ENCODE data around the gene TP53TG3D.
"Not testable (repeated sequence)": the region's sequence is repeated elsewhere in the genome, so short reads cannot be mapped to it uniquely, and the experiment has no call there.

Gene TP53TG3D

DNA sequence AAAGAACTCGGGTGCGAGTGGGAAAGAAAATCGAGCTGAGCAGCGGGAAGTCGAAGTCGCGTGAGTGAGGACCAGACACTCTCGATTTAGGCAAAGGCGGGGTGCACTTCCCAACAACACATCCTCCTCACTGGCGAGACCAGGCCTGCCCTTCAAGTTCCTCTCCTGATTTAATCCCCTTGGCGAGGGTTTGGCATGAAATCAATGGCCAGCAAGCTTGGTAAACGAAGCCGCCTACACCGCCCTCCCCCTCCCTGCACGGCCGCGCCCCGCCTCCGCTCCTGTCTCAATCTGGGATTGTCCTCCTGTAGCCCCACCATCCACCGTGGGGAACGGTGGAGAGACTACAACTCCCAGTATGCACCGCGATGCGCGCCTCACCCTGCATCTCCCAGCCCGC, at the start of gene TP53TG3D:
TSS of gene TP53TG3D (plus strand) at position 301 of the 400 bp plus-strand sequence. CDS start at position 369, 68 bp downstream.
- not testable (repeated sequence) for H3K4me3 ChIP-seq (ENCODE audit: low read depth, low read length); DNase-seq (ENCODE audit: low read depth)

GRCh38 chr16:32253507-32253906, 421 bp downstream of the TP53TG3D start:
- DNase-seq (ENCODE audit: low read depth); H3K4me3 ChIP-seq (ENCODE audit: low read depth, low read length): not testable (repeated sequence)

GRCh38 chr16:32261526-32261925, 8.4 kb downstream of the TP53TG3D start:
- not testable (repeated sequence) for DNase-seq (ENCODE audit: low read depth); H3K4me3 ChIP-seq (ENCODE audit: low read depth, low read length)

- not testable (repeated sequence) for H3K4me3 ChIP-seq (ENCODE audit: low read depth, low read length); DNase-seq (ENCODE audit: low read depth)
Observed at GRCh38 chr16:32263552-32263951, 10.5 kb downstream of the TP53TG3D start.

DNA sequence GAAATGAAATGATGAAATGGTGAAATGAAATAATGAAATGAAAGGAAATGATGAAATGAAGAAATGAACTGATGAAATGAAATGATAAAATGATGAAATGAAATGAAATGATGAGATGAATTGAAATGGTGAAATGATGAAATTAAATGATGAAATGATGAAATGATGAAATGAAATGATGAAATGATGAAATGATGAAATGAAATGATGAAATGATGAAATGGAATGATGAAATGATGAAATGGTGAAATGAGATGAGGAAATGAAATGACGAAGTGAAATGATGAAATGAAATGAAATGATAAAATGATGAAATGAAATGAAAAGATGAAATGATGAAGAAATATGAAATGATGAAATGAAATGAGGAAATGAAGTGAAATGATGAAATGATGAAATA, 28.8 kb downstream of the TP53TG3D start:
- not testable (repeated sequence) for H3K4me3 ChIP-seq (ENCODE audit: low read depth, low read length); DNase-seq (ENCODE audit: low read depth)

- H3K4me3 ChIP-seq (ENCODE audit: low read depth, low read length); DNase-seq (ENCODE audit: low read depth): not testable (repeated sequence)
Observed at GRCh38 chr16:32283024-32283423, 29.9 kb downstream of the TP53TG3D start.

GRCh38 chr16:32283917-32284495, 30.9 kb downstream of the TP53TG3D start:
- DNase-seq (ENCODE audit: low read depth); H3K4me3 ChIP-seq (ENCODE audit: low read depth, low read length): not testable (repeated sequence)

GRCh38 chr16:32284800-32285796, 32.0 kb downstream of the TP53TG3D start:
- not testable (repeated sequence) for DNase-seq (ENCODE audit: low read depth); H3K4me3 ChIP-seq (ENCODE audit: low read depth, low read length)

DNA sequence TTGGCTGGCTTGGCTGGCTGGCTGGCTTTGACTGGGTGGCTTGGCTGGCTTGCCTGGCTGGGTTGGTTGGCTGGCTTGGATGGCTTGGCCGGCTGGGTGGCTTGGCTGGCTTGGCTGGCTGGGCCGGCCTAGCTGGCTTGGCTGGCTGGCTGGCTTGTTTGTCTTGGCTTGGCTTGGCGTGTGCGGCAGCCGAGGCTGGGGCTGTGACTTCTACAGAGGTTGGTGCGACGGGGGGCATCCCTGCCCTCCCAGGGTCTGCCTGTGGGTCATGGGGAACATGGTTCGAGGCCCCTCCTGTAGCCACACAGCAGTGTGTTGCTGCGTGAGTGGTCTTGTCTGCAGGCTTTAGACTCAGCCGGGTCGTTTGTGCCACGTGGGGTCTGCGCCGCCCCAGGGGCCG, 33.1 kb downstream of the TP53TG3D start:
- H3K4me3 ChIP-seq (ENCODE audit: low read depth, low read length); DNase-seq (ENCODE audit: low read depth): not testable (repeated sequence)

DNA sequence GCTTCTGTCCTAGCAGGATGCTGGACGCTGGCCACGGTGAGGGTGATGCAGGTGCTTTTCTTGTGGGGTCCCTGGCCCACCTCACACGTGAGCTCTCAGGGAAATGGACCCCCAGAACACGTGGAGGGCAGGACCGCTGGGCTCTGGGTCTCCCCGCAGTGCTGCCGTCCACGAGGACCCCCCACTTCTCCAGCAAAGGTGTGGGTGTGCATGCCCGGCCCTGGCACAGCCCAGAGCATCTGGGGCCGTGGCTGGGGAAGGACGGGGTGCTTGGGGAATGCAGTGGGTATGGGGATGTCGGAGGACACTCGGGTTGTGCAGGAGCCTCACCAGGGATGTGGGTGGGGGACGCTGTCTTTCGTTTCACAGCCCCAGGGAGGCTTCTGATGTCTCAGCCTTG, 34.7 kb downstream of the TP53TG3D start:
- DNase-seq (ENCODE audit: low read depth); H3K4me3 ChIP-seq (ENCODE audit: low read depth, low read length): not testable (repeated sequence)

DNA sequence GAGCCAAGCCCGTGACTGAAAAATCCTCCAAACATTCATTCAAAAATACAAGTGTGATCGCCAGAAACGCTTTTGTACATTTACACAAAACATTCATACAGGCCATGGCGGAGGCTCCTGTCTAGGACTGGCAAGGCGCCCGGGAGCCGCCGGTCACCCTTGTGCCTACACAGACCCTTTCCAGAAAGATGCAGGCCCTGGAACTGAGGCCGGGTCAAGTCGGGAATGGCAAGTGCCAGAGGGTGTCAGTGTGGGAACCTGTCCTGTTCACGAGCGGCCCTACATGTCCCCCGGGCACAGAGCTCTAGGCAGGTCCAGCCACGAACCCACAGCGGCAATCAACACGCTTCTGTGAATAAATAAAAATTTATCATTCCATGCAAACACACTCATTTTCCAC, 36.1 kb downstream of the TP53TG3D start:
- not testable (repeated sequence) for H3K4me3 ChIP-seq (ENCODE audit: low read depth, low read length); DNase-seq (ENCODE audit: low read depth)

DNA sequence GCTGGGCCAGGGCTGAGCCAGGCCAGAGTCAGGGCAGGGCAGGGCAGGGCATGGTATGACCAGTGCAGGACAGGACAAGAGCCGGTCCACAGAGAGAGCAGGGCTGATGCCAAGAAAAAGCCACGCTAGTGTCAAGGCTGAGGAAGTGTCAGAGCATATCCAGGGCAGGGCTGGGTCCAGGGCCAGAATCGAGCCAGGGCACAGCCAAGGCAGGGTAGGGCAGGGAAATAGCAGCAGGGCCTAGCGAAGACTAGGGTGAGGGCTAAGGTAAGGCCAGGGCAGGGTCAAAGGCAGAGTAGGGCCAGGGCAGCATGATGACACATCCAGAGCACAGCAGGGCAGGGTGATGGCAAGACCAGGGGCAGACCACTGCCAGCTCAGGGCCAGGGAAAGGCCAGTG, 49.7 kb downstream of the TP53TG3D start:
- DNase-seq (ENCODE audit: low read depth); H3K4me3 ChIP-seq (ENCODE audit: low read depth, low read length): not testable (repeated sequence)

Measured in skeletal muscle cell (primary cell).